GM23338 (cell line): ENCODE data around the gene ADCY1. TPM values are rescaled to one million over a fixed set of nuclear protein-coding genes. Genes with fewer than 3 reads are reported as not detected.

Experiments used
- ATAC-seq: fragments of 200-7000 bp; cut with Tn5 transposase; 3 replicates; pipeline ENCODE4 v1.9.1; 2020
- DNase-seq: peaks from one replicate; pipeline ENCODE4 v3.0.0-alpha.2; 2015; ENCODE audit warnings: low spot score
- H2AFZ ChIP-seq: fragments of 200-600 bp; sonication (generic); 2 replicates; pipeline ENCODE4 v1.8.0; 2016; ENCODE audit warnings: antibody characterized with exemption, mild to moderate bottlenecking, moderate library complexity
- H3F3A ChIP-seq: fragments of 200-600 bp; sonication (generic); replicated peaks from 2 replicates; pipeline ENCODE4 v1.8.0; 2017; ENCODE audit warnings: antibody characterized with exemption, mixed run types, low read depth
- H3K27ac ChIP-seq: fragments of 200-600 bp; sonication (generic); 2 replicates; pipeline ENCODE4 v1.6.1; 2016; ENCODE audit warnings: low read depth
- H3K27me3 ChIP-seq: fragments of 200-600 bp; sonication (generic); 2 replicates; pipeline ENCODE4 v1.8.0; 2016; ENCODE audit warnings: mild to moderate bottlenecking, mixed run types, moderate library complexity; ENCODE audit not compliant: insufficient read depth
- H3K36me3 ChIP-seq: fragments of 200-600 bp; sonication (generic); 2 replicates; pipeline ENCODE4 v1.8.0; 2016; ENCODE audit warnings: mild to moderate bottlenecking; ENCODE audit not compliant: insufficient read depth
- H3K4me1 ChIP-seq: fragments of 200-600 bp; sonication (generic); 2 replicates; pipeline ENCODE4 v1.8.0; 2016; ENCODE audit warnings: mild to moderate bottlenecking, moderate library complexity; ENCODE audit not compliant: insufficient read depth
- H3K4me2 ChIP-seq: fragments of 200-600 bp; sonication (generic); 2 replicates; pipeline ENCODE4 v1.7.1; 2017; ENCODE audit warnings: mixed run types
- H3K4me3 ChIP-seq: fragments of 200-600 bp; sonication (generic); 2 replicates; pipeline ENCODE4 v1.6.1; 2016; ENCODE audit warnings: mixed run types
- H3K79me2 ChIP-seq: fragments of 200-600 bp; sonication (generic); replicated peaks from 2 replicates; pipeline ENCODE4 v1.8.0; 2017; ENCODE audit warnings: mild to moderate bottlenecking; ENCODE audit not compliant: insufficient read depth
- H3K9me2 ChIP-seq: fragments of 200-600 bp; sonication (generic); 2 replicates; pipeline ENCODE4 v1.8.0; 2017; ENCODE audit not compliant: insufficient read depth
- H4K20me1 ChIP-seq: fragments of 200-600 bp; sonication (generic); replicated peaks from 2 replicates; pipeline ENCODE4 v1.8.0; 2017; ENCODE audit warnings: mild to moderate bottlenecking; ENCODE audit not compliant: insufficient read depth
- H3K27ac Mint-ChIP-seq: 2 replicates; pipeline ENCODE4 v1.8.0; 2020; ENCODE audit warnings: inconsistent platforms, mild to moderate bottlenecking, moderate library complexity, mixed read lengths
- H3K27me3 Mint-ChIP-seq: 3 replicates; pipeline ENCODE4 v1.8.0; 2022; ENCODE audit warnings: low read depth, mild to moderate bottlenecking, moderate library complexity, mixed read lengths, inconsistent platforms; ENCODE audit not compliant: insufficient read depth, poor library complexity
- H3K36me3 Mint-ChIP-seq: 3 replicates; pipeline ENCODE4 v1.8.0; 2021; ENCODE audit warnings: low read depth, mild to moderate bottlenecking, inconsistent platforms, moderate library complexity, mixed read lengths
- H3K4me1 Mint-ChIP-seq: 3 replicates; pipeline ENCODE4 v1.8.0; 2020; ENCODE audit warnings: mild to moderate bottlenecking, inconsistent platforms, mixed read lengths
- H3K4me3 Mint-ChIP-seq: 3 replicates; pipeline ENCODE4 v1.8.0; 2021; ENCODE audit warnings: moderate library complexity, mild to moderate bottlenecking, inconsistent platforms, mixed read lengths
- H3K9me3 Mint-ChIP-seq: 3 replicates; pipeline ENCODE4 v1.8.0; 2020; ENCODE audit warnings: moderate library complexity, mild to moderate bottlenecking, inconsistent platforms, mixed read lengths
- CREB1 ChIP-seq: fragments of 250-450 bp; sonication (Bioruptor Pico); IDR thresholded peaks from 2 replicates; pipeline ENCODE4 v1.5.0; 2020; ENCODE audit warnings: low read depth, mild to moderate bottlenecking, moderate library complexity
- ETS1 ChIP-seq: IDR thresholded peaks from 2 replicates; pipeline ENCODE4 v1.6.1; 2016; ENCODE audit warnings: antibody characterized with exemption
- EZH2 ChIP-seq: fragments of 200-600 bp; sonication (generic); IDR thresholded peaks from one replicate; pipeline ENCODE4 v1.8.0; 2017; ENCODE audit warnings: antibody characterized with exemption, mild to moderate bottlenecking, low read depth; ENCODE audit not compliant: unreplicated experiment
- EZH2phosphoT487 ChIP-seq: fragments of 200-600 bp; sonication (generic); IDR thresholded peaks from one replicate; pipeline ENCODE4 v1.8.1; 2018; ENCODE audit warnings: antibody characterized with exemption; ENCODE audit not compliant: unreplicated experiment
- JUNB ChIP-seq: IDR thresholded peaks from one replicate; pipeline ENCODE4 v1.6.1; 2016; ENCODE audit warnings: antibody characterized with exemption; ENCODE audit not compliant: unreplicated experiment
- NANOG ChIP-seq: IDR thresholded peaks from 2 replicates; pipeline ENCODE4 v1.6.1; 2016; ENCODE audit warnings: antibody characterized with exemption, borderline replicate concordance
- POLR2AphosphoS5 ChIP-seq: IDR thresholded peaks from 2 replicates; pipeline ENCODE4 v1.6.1; 2016; ENCODE audit warnings: antibody characterized with exemption, low read depth
- REST ChIP-seq: IDR thresholded peaks from one replicate; pipeline ENCODE4 v1.6.1; 2018; ENCODE audit warnings: antibody characterized with exemption; ENCODE audit not compliant: unreplicated experiment
- STAT1 ChIP-seq: IDR thresholded peaks from one replicate; pipeline ENCODE4 v1.6.1; 2016; ENCODE audit warnings: antibody characterized with exemption; ENCODE audit not compliant: unreplicated experiment
- ZNF114 ChIP-seq: fragments of 250-450 bp; sonication (Bioruptor Pico); IDR thresholded peaks from 2 replicates; pipeline ENCODE4 v1.5.0; 2020; ENCODE audit warnings: mild to moderate bottlenecking, moderate library complexity
- ZNF331 ChIP-seq: fragments of 250-450 bp; sonication (Bioruptor Pico); IDR thresholded peaks from 2 replicates; pipeline ENCODE4 v1.5.0; 2020; ENCODE audit warnings: low read depth, mild to moderate bottlenecking, moderate library complexity
- polyA plus RNA-seq: library from polyadenylated mRNA; unstranded; fragments of >200 nt; fragmentation: Nextera tagmentation; extraction: Ambion mirVana; gene quantifications from 2 replicates; pipeline ENCODE4 v1.2.1, GENCODE V29; 2016
- total RNA-seq: library from RNA; depleted of rRNA; stranded (reverse); fragments of >200 nt; shearing (Covaris generic); gene quantifications from 2 replicates; pipeline ENCODE4 v1.2.3, GENCODE V29; 2014

ADCY1 gene
- total and polyA plus RNA-seq, 2 experiments from 2014 or later, result 2.3 to 18.7 TPM

- no peak overlapping the region for H2AFZ ChIP-seq
- H3K27me3 Mint-ChIP-seq, result peaks cover 2% of the 10 kb centered on the region
- H3K4me3 ChIP-seq, result no peak overlapping the region
- H3K36me3 ChIP-seq, result no peaks in the 10 kb centered on the region; the same call in 1 of the 2 replicates
- H3K4me1 ChIP-seq, result no peaks in the 10 kb centered on the region
- DNase-seq (no peak), ATAC-seq (no peak)
- H3K36me3 Mint-ChIP-seq, result peaks cover 19% of the 10 kb centered on the region
- H3K4me3 Mint-ChIP-seq, result no peak overlapping the region
- no peak overlapping the region for H3K27ac ChIP-seq
- no peaks in the 10 kb centered on the region for H3F3A ChIP-seq
- H3K27me3 ChIP-seq, result no peaks in the 10 kb centered on the region
- H3K79me2 ChIP-seq, result no peaks in the 10 kb centered on the region
- H3K4me2 ChIP-seq, result no peak overlapping the region
- no peaks in the 10 kb centered on the region for H3K9me2 ChIP-seq
- H4K20me1 ChIP-seq, result no peaks in the 10 kb centered on the region
- H3K27ac Mint-ChIP-seq, result no peak overlapping the region
- H3K9me3 Mint-ChIP-seq, result no peaks in the 10 kb centered on the region
- TF ChIP-seq POLR2AphosphoS5 (no peak), JUNB (no peak), ZNF114 (no peak)
- no peaks in the 10 kb centered on the region; the same call in 2 of the 3 replicates for H3K4me1 Mint-ChIP-seq
Measured at GRCh38 chr7:45681596-45682357, 107.6 kb downstream of the ADCY1 start.

- H3K79me2 ChIP-seq, result no peaks in the 10 kb centered on the region
- TF ChIP-seq ZNF114, result no peak
- TF ChIP-seq ZNF331, result no peak
- TF ChIP-seq JUNB, result no peak
- no peak for TF ChIP-seq POLR2AphosphoS5
- no peak overlapping the region for H3K4me3 Mint-ChIP-seq
- no peaks in the 10 kb centered on the region for H4K20me1 ChIP-seq
- H3F3A ChIP-seq, result no peaks in the 10 kb centered on the region
- no peaks in the 10 kb centered on the region for H3K4me1 ChIP-seq
- H3K9me2 ChIP-seq, result no peaks in the 10 kb centered on the region
- no peaks in the 10 kb centered on the region; the same call in 2 of the 3 replicates for H3K4me1 Mint-ChIP-seq
- H3K27ac ChIP-seq, result no peak overlapping the region
- no peak overlapping the region for H3K27ac Mint-ChIP-seq
- H3K9me3 Mint-ChIP-seq, result no peaks in the 10 kb centered on the region
- no peak overlapping the region for H2AFZ ChIP-seq
- H3K4me2 ChIP-seq, result no peak overlapping the region
- H3K27me3 Mint-ChIP-seq, result peaks cover 2% of the 10 kb centered on the region
- ATAC-seq, result no peak
- peaks cover 19% of the 10 kb centered on the region for H3K36me3 Mint-ChIP-seq
- H3K4me3 ChIP-seq, result no peak overlapping the region
- H3K36me3 ChIP-seq, result no peaks in the 10 kb centered on the region; the same call in 1 of the 2 replicates
- no peak for DNase-seq
- no peaks in the 10 kb centered on the region for H3K27me3 ChIP-seq
Measured at GRCh38 chr7:45682358-45682735, 108.2 kb downstream of the ADCY1 start.

GRCh38 chr7:45682836-45683555 is 108.8 kb downstream of the ADCY1 start:
- Histone ChIP-seq H3F3A (no peaks in the 10 kb centered on the region), H3K4me2 (no peak overlapping the region), H3K9me2 (no peaks in the 10 kb centered on the region), H2AFZ (no peak overlapping the region), H3K36me3 (no peaks in the 10 kb centered on the region; the same call in 1 of the 2 replicates), H3K27me3 (no peaks in the 10 kb centered on the region), H3K4me3 (no peak overlapping the region), H3K79me2 (no peaks in the 10 kb centered on the region), H3K27ac (no peak overlapping the region), H3K4me1 (no peaks in the 10 kb centered on the region), H4K20me1 (no peaks in the 10 kb centered on the region)
- Mint-ChIP-seq H3K4me1 (no peaks in the 10 kb centered on the region; the same call in 2 of the 3 replicates), H3K9me3 (no peaks in the 10 kb centered on the region), H3K36me3 (peaks cover 15% of the 10 kb centered on the region), H3K27me3 (peaks cover 2% of the 10 kb centered on the region), H3K27ac (no peak overlapping the region; the same call in 1 of the 2 replicates), H3K4me3 (no peak overlapping the region)
- no peak for ATAC-seq
- DNase-seq, result no peak
- TF ChIP-seq NANOG (no peak), ETS1 (no peak), STAT1 (no peak), ZNF114 (no peak), JUNB (no peak), EZH2 (no peak), REST (no peak), ZNF331 (no peak), EZH2phosphoT487 (no peak), CREB1 (no peak), POLR2AphosphoS5 (no peak)
